ENCODE data around the gene NRN1L.
"Not testable (repeated sequence)": the region's sequence is repeated elsewhere in the genome, so short reads cannot be mapped to it uniquely, and the experiment has no call there.

Gene NRN1L

DNA sequence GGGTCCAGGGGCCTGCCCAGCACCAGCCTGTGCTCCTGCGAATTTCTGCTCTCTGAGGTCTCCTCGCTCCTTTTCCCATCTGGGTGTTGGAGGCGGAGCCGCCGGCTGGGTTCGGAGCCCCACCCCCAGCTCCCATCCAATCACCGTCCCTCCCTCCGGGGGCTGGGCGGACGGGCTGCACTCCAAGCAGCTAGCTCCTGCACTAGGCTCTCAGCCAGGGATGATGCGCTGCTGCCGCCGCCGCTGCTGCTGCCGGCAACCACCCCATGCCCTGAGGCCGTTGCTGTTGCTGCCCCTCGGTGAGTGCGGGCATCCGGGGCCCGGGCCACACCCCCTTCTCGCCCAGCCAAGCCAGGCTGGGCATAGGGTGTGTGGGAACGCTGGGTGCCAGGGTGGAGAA is at the start of gene NRN1L:
Gene NRN1L, plus strand, starts transcription at position 202 of the 400 bp plus-strand sequence. Its CDS starts 19 bp downstream, at position 221.
- H3K27me3 Mint-ChIP-seq: no peaks in the 10 kb centered on the region
- no peak within 1 kb of the TSS for H3K27ac Mint-ChIP-seq
- no peaks in the 10 kb centered on the region for H3K9me3 Mint-ChIP-seq
- H3K36me3 Mint-ChIP-seq (ENCODE audit: low read depth): peaks cover 79% of the 10 kb centered on the region
- H3K4me3 Mint-ChIP-seq: no peak within 1 kb of the TSS
- peaks cover 6% of the 10 kb centered on the region for H3K4me1 Mint-ChIP-seq (ENCODE audit: low read depth)
- intact Hi-C loops (cut with micrococcal nuclease): no loop called here

DNA sequence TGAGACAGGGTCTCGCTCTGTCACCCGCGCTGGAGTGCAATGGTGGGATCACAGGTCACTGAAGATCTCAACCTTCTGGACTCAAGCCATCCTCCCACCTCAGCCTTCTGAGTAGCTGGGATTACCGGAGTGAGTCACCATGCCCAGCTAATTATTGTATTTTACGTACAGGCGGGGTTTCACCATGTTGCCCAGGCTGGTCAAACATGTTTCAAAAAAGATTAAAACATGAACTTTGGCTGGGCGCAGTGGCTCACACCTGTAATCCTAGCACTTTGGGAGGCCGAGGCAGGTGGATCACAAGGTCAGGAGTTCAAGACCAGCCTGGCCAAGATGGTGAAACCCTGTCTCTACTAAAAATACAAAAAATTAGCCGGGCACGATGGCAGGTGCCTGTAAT is 47.5 kb upstream of the NRN1L start:
- H3K9me3 Mint-ChIP-seq; intact Hi-C loops (cut with micrococcal nuclease); H3K27me3 Mint-ChIP-seq; H3K4me3 Mint-ChIP-seq; H3K36me3 Mint-ChIP-seq (ENCODE audit: low read depth); H3K27ac Mint-ChIP-seq: not testable (repeated sequence)
- H3K4me1 Mint-ChIP-seq (ENCODE audit: low read depth): peaks cover 16% of the 10 kb centered on the region

GRCh38 chr16:67837811-67838210 is 46.9 kb upstream of the NRN1L start:
- no peak overlapping the region for H3K27ac Mint-ChIP-seq
- H3K4me1 Mint-ChIP-seq (ENCODE audit: low read depth): peaks cover 14% of the 10 kb centered on the region
- H3K36me3 Mint-ChIP-seq (ENCODE audit: low read depth): peaks cover 10% of the 10 kb centered on the region
- intact Hi-C loops (cut with micrococcal nuclease): no loop called here
- H3K4me3 Mint-ChIP-seq: no peak overlapping the region
- no peaks in the 10 kb centered on the region for H3K9me3 Mint-ChIP-seq
- no peaks in the 10 kb centered on the region for H3K27me3 Mint-ChIP-seq

DNA sequence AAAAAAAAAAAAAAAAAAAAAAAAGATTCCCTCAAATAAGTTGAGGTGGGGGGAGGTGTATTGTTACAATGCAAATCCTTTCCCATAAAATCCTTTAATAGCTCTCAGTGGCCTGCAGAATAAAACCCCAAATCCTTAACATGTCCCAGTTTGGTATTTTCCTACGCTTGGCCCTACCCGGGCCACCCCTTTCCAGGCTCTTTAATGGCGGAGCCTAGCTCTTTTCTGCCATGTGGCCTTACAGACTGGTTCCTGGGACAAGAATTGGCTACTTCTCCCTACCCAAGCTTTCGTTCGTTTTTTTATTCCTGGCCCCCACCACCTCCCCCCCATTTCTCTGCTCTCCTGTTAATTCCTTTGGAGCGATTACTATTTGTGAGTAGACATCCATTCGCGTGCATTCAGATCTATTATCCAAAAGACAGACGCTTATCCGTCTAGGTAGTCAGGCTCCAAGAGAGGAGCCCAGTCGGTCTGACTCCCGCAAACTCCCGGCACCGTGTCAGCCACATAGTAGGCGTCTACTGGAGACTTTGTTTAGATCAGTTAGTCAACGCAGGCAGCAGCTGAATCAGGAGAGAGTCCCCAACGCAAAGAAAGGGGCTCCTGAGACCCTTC is 43.4 kb upstream of the NRN1L start:
- Mint-ChIP-seq H3K27ac (peak overlapping the region; percentile 97), H3K36me3 (ENCODE audit: low read depth) (peaks cover 19% of the 10 kb centered on the region), H3K9me3 (no peaks in the 10 kb centered on the region), H3K4me3 (peak overlapping the region; percentile 84), H3K27me3 (no peaks in the 10 kb centered on the region), H3K4me1 (ENCODE audit: low read depth) (peaks cover 36% of the 10 kb centered on the region)
- intact Hi-C loops (cut with micrococcal nuclease): no loop called here

DNA sequence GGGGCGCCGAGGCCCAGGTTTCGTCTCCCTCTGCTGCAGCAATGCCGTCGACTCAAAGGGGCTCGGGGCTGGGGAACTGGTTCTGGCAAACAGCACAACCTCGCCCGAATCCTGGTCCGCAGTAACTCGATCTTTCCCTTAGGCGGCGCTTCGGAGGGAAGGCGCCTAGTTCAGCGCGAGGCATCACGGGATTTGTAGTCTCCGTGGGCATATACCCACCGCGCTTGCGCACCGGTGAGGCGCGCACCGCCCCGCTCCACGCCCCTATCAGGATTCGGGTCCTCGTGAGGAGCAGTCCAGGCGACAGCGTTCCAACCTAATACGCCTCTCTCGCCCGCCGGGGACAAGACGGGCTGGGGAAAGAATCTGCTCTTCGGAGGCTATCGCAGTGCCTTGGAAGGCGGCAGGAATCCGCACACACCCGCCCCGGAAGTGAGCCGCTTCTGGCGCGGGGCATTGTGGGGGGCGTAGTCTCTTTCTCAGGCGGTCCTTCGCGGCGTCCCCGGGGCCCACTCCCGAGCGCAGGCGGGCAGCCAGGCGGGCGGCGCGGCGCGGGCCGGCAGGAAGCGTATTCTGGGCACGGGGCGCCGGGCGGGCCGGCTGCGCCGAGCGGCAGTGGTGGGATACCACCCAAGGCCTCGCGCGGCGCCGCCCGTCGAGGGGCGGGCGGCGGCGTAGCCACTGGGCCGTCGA is 42.7 kb upstream of the NRN1L start, which contains the start of gene THAP11:
Gene THAP11, plus strand, starts transcription at position 505 of the 693 bp plus-strand sequence. CDS start 235 bp downstream, outside the sequence.
- Mint-ChIP-seq H3K4me1 (ENCODE audit: low read depth) (peaks cover 36% of the 10 kb centered on the region), H3K4me3 (peak within 1 kb of the TSS; percentile 97), H3K27ac (peak within 1 kb of the TSS; percentile 97), H3K9me3 (no peaks in the 10 kb centered on the region), H3K27me3 (no peaks in the 10 kb centered on the region), H3K36me3 (ENCODE audit: low read depth) (peaks cover 19% of the 10 kb centered on the region)
- intact Hi-C loops (cut with micrococcal nuclease): loop anchor here (1.0 kb wide), 1 partner anchor 8 kb away; no protein-coding TSS in a partner anchor

DNA sequence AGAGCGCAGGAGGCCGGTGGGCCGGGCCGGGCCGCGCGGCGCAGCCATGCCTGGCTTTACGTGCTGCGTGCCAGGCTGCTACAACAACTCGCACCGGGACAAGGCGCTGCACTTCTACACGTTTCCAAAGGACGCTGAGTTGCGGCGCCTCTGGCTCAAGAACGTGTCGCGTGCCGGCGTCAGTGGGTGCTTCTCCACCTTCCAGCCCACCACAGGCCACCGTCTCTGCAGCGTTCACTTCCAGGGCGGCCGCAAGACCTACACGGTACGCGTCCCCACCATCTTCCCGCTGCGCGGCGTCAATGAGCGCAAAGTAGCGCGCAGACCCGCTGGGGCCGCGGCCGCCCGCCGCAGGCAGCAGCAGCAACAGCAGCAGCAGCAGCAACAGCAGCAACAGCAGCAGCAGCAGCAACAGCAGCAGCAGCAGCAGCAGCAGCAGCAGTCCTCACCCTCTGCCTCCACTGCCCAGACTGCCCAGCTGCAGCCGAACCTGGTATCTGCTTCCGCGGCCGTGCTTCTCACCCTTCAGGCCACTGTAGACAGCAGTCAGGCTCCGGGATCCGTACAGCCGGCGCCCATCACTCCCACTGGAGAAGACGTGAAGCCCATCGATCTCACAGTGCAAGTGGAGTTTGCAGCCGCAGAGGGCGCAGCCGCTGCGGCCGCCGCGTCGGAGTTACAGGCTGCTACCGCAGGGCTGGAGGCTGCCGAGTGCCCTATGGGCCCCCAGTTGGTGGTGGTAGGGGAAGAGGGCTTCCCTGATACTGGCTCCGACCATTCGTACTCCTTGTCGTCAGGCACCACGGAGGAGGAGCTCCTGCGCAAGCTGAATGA is 42.0 kb upstream of the NRN1L start:
- no peaks in the 10 kb centered on the region for H3K27me3 Mint-ChIP-seq
- H3K9me3 Mint-ChIP-seq: no peaks in the 10 kb centered on the region
- H3K4me3 Mint-ChIP-seq: peak overlapping the region; percentile 97
- intact Hi-C loops (cut with micrococcal nuclease): loop anchor here (1.0 kb wide), 1 partner anchor 8 kb away; no protein-coding TSS in a partner anchor
- peak overlapping the region; percentile 97 for H3K27ac Mint-ChIP-seq
- H3K4me1 Mint-ChIP-seq (ENCODE audit: low read depth): peaks cover 40% of the 10 kb centered on the region
- peaks cover 25% of the 10 kb centered on the region for H3K36me3 Mint-ChIP-seq (ENCODE audit: low read depth)

- peaks cover 46% of the 10 kb centered on the region for H3K4me1 Mint-ChIP-seq (ENCODE audit: low read depth)
- intact Hi-C loops (cut with micrococcal nuclease): no loop called here
These were observed 41.3 kb upstream of the NRN1L start for GRCh38 chr16:67843343-67843765.

DNA sequence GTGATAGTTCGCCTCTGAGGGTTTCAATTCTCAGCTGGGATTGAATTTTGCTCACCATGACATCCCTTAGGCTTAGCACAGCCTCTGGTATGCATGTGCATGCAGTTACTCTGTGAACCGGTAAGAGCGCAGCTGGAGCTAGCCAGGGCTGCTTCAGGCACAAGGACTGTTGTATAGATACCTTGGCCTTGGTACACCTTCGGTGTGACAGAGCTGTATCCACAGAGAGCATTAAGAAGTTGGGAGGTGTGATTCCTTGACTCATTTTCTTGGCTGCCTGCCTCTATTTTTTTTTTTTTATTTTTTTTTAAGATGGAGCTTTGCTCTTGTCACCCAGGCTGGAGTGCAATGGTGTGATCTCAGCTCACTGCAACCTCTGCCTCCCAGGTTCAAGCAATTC is 40.2 kb upstream of the NRN1L start:
- Mint-ChIP-seq H3K4me1 (ENCODE audit: low read depth) (peaks cover 52% of the 10 kb centered on the region), H3K9me3 (no peaks in the 10 kb centered on the region), H3K27me3 (no peaks in the 10 kb centered on the region), H3K36me3 (ENCODE audit: low read depth) (peaks cover 25% of the 10 kb centered on the region), H3K27ac (no peak overlapping the region), H3K4me3 (no peak overlapping the region)
- intact Hi-C loops (cut with micrococcal nuclease): no loop called here

More at GRCh38 chr16:67843343-67843765, 41.3 kb upstream of the NRN1L start:
- Mint-ChIP-seq H3K36me3 (ENCODE audit: low read depth) (peaks cover 25% of the 10 kb centered on the region), H3K4me3 (peak overlapping the region; percentile 97), H3K9me3 (no peaks in the 10 kb centered on the region), H3K27ac (peak overlapping the region; percentile 97), H3K27me3 (no peaks in the 10 kb centered on the region)

GRCh38 chr16:67845291-67846062 is 39.2 kb upstream of the NRN1L start:
- no peaks in the 10 kb centered on the region for H3K9me3 Mint-ChIP-seq
- intact Hi-C loops (cut with micrococcal nuclease): loop anchor here (1.0 to 2.0 kb wide), 2 partner anchors 27 to 39 kb away; partner anchors contain the start of genes EDC4, RANBP10 and TSNAXIP1
- peak overlapping the region; percentile 84 for H3K4me3 Mint-ChIP-seq
- H3K27me3 Mint-ChIP-seq: no peaks in the 10 kb centered on the region
- peaks cover 59% of the 10 kb centered on the region for H3K4me1 Mint-ChIP-seq (ENCODE audit: low read depth)
- peaks cover 33% of the 10 kb centered on the region for H3K36me3 Mint-ChIP-seq (ENCODE audit: low read depth)
- H3K27ac Mint-ChIP-seq: peak overlapping the region; percentile 88

- Mint-ChIP-seq H3K9me3 (no peaks in the 10 kb centered on the region), H3K4me1 (ENCODE audit: low read depth) (peaks cover 61% of the 10 kb centered on the region), H3K27ac (peak overlapping the region; percentile 88), H3K36me3 (ENCODE audit: low read depth) (peaks cover 36% of the 10 kb centered on the region), H3K4me3 (peak overlapping the region; percentile 84), H3K27me3 (no peaks in the 10 kb centered on the region)
- intact Hi-C loops (cut with micrococcal nuclease): loop anchor here (1.0 to 2.0 kb wide), 2 partner anchors 27 to 40 kb away; partner anchors contain the start of genes EDC4, RANBP10 and TSNAXIP1
These were observed 38.7 kb upstream of the NRN1L start for GRCh38 chr16:67846063-67846319.

DNA sequence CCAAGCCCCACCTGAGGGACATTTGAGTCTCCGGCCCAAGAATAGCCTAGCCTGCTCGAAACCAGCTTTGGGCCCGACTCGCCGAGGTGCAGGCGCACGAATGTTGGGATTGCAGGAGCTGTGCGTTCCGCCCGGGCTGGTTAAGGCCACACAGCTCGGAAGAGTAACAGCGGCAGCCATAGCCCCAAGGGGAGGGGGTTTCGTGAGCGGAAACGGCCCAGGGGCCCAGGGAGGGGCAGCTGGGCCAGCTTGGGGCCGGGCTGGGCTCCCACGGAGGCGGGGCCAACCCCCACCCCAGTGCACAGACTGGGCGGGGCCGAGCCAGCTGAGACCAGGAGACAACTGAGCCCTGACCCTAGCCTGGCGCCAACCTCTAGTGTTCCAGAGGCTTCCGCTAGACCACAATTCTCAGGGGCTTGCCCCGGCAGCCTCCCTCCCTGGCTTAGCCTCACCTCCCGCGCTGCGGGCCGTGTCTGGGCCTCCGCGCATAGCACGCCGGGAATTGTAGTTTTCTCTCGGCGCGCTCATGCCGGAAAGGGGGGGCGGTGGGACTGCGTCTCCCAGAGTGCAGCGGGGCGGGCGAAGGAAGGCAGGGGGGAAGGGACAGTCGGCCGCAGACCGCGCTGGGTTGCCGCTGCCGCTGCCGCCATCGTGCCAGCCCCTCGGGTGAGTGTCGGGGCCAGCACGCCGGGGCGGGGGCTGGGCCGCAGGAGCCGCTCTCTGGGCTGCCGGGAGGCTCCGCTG is 38.2 kb upstream of the NRN1L start, which contains the start of gene NUTF2:
Gene NUTF2, plus strand, starts transcription at position 614 of the 744 bp plus-strand sequence. CDS start 18,198 bp downstream, outside the sequence.
- H3K4me1 Mint-ChIP-seq (ENCODE audit: low read depth): peaks cover 61% of the 10 kb centered on the region
- intact Hi-C loops (cut with micrococcal nuclease): loop anchor here (1.0 to 2.0 kb wide), 2 partner anchors 26 to 40 kb away; partner anchors contain the start of genes EDC4, RANBP10 and TSNAXIP1
- no peaks in the 10 kb centered on the region for H3K9me3 Mint-ChIP-seq
- no peaks in the 10 kb centered on the region for H3K27me3 Mint-ChIP-seq
- H3K36me3 Mint-ChIP-seq (ENCODE audit: low read depth): peaks cover 36% of the 10 kb centered on the region
- peak within 1 kb of the TSS; percentile 84 for H3K4me3 Mint-ChIP-seq
- peak within 1 kb of the TSS; percentile 88 for H3K27ac Mint-ChIP-seq

GRCh38 chr16:67847064-67847861 is 37.4 kb upstream of the NRN1L start, which contains the start of gene CENPT:
Gene CENPT (minus strand): TSS chr16:67847693. CDS start chr16:67833859, 13,834 bp downstream.
- peak within 1 kb of the TSS; percentile 84 for H3K4me3 Mint-ChIP-seq
- peaks cover 36% of the 10 kb centered on the region for H3K36me3 Mint-ChIP-seq (ENCODE audit: low read depth)
- no peaks in the 10 kb centered on the region for H3K9me3 Mint-ChIP-seq
- intact Hi-C loops (cut with micrococcal nuclease): loop anchor here (2.0 kb wide), 1 partner anchor 26 kb away; the partner anchor contains the start of gene EDC4
- peaks cover 61% of the 10 kb centered on the region for H3K4me1 Mint-ChIP-seq (ENCODE audit: low read depth)
- H3K27me3 Mint-ChIP-seq: no peaks in the 10 kb centered on the region
- H3K27ac Mint-ChIP-seq: peak within 1 kb of the TSS; percentile 88

Measured in dendritic cell treated with granulocyte-macrophage colony-stimulating factor and Interleukin-4, amounts not matched to agents 40 ng/mL and 50 ng/mL, for 4 days (primary cell).